Gastrocnemius medialis (tissue), 4 donors: Measurements from ENCODE around the gene PIGH. TPM values are rescaled to one million over a fixed set of nuclear protein-coding genes. Genes with fewer than 3 reads are reported as not detected.

Experiments used
- ATAC-seq, 2 donors: fragments of 150-250 bp; one replicate each; pipeline ENCODE4 v1.9.1; 2016
- DNase-seq, 2 donors: peaks; one replicate each; pipeline ENCODE4 v3.0.0-alpha.2; 2019
- H3K27ac ChIP-seq, 4 donors: fragments of 200-600 bp; sonication (generic); 1 replicate in 1 of 4; 2 replicates in 3 of 4; pipeline ENCODE4 v1.5.1; 2016 to 2018; ENCODE audit warnings: mild to moderate bottlenecking in 2 of 4, moderate library complexity in 1 of 4
- H3K27me3 ChIP-seq, 3 donors: fragments of 200-600 bp; sonication (generic) in 2 of 3; 1 replicate in 1 of 3; 2 replicates in 2 of 3; pipeline versions ENCODE4 v1.5.1 to v1.6.0; 2016 to 2019; ENCODE audit warnings: mild to moderate bottlenecking in 1 of 3, moderate library complexity in 1 of 3
- H3K36me3 ChIP-seq, 2 donors: fragments of 200-600 bp; sonication (generic) in 1 of 2; one replicate each; pipeline ENCODE4 v1.5.1; 2017 to 2018
- H3K4me1 ChIP-seq, 2 donors: fragments of 200-600 bp; sonication (generic) in 1 of 2; one replicate each; pipeline ENCODE4 v1.5.1; 2016 to 2017; ENCODE audit warnings: mild to moderate bottlenecking in 2 of 2
- H3K4me3 ChIP-seq, 4 donors: fragments of 200-600 bp; sonication (generic) in 3 of 4; 1 replicate in 1 of 4; 2 replicates in 3 of 4; pipeline ENCODE4 v1.5.1; 2016 to 2019; ENCODE audit warnings: mild to moderate bottlenecking in 2 of 4
- H3K9me3 ChIP-seq, 3 donors: fragments of 200-600 bp; sonication (generic) in 2 of 3; 1 replicate in 1 of 3; 2 replicates in 2 of 3; pipeline ENCODE4 v1.5.1; 2016 to 2019
- POLR2A ChIP-seq, 2 donors: fragments of 450-650 bp; IDR thresholded peaks; one replicate each; pipeline ENCODE4 v1.6.1; 2017; ENCODE audit warnings: antibody characterized with exemption in 2 of 2, mild to moderate bottlenecking in 2 of 2, moderate library complexity in 2 of 2
- in situ Hi-C, 4 donors: fragments of 200-750 bp; cut with MboI; loops; one replicate each; pipeline versions ENCODE4 v1.15.0 to v1.8.0; 2017; ENCODE audit warnings: low sequenced_read_pairs in 4 of 4
- intact Hi-C: fragments of 100-400 bp; cut with DNase I; formaldehyde crosslinking; loops from one replicate; pipeline ENCODE4 v1.15.1; 2023; ENCODE audit warnings: low total_unique reads
- total RNA-seq, 4 donors: library from RNA; depleted of rRNA; stranded (reverse); fragments of >200 nt; gene quantifications; one replicate each; pipeline versions ENCODE4 v1.1.0 to v1.2.3, GENCODE V29; 2016
- TF ChIP-seq, protein P1 (sequence below), 5 experiments: fragments of 450-650 bp in 3 of 5; fragments of 200-600 bp in 2 of 5; sonication (generic) in 2 of 5; IDR thresholded peaks in 4 of 5; conservative IDR thresholded peaks in 1 of 5; 1 replicate in 4 of 5; 2 replicates in 1 of 5; pipeline ENCODE4 v1.5.1; 2016 to 2019; ENCODE audit warnings: antibody characterized with exemption in 5 of 5, mild to moderate bottlenecking in 3 of 5, moderate library complexity in 3 of 5

Gene PIGH
- total RNA-seq, 4 donors from 2014 or later, result 27.8 to 48.5 (median 35.3) TPM

DNA sequence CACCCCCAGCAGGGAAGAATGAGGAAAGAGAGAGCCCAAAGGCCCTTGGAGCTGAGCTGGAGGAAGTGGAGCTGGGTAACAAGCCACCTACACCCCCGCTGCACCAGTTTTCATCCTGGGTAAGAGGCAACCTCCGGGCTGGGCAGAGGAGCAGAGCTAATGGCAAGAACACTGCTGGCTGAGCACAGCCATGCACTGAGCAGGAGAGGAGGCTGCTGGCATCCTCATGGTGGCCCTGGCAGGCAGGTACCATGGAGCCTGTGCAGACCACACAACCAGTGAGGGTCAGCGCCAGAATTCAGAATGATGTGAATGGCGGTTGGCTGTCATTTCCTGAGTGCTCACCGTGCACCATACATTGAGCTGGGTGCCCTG is 37.3 kb downstream of the PIGH start:
- no peak for DNase-seq
- intact Hi-C loops (no loop called here), in situ Hi-C loops (loop anchor here in 2 of 4 donors (10.0 kb wide), 1 partner anchor 138 kb away; no protein-coding TSS in a partner anchor)
- no peak overlapping the region for H3K4me3 ChIP-seq
- ATAC-seq, result no peak
- no peak overlapping the region for H3K27ac ChIP-seq
- H3K27me3 ChIP-seq, result no peaks in the 10 kb centered on the region
- H3K9me3 ChIP-seq, result no peaks in the 10 kb centered on the region
- no peaks in the 10 kb centered on the region for H3K36me3 ChIP-seq
- peaks cover 13 to 14% of the 10 kb centered on the region in 2 donors for H3K4me1 ChIP-seq
- no peak for TF ChIP-seq POLR2A (IDR thresholded peaks at IDR 0.05)
- TF ChIP-seq, protein P1, sequence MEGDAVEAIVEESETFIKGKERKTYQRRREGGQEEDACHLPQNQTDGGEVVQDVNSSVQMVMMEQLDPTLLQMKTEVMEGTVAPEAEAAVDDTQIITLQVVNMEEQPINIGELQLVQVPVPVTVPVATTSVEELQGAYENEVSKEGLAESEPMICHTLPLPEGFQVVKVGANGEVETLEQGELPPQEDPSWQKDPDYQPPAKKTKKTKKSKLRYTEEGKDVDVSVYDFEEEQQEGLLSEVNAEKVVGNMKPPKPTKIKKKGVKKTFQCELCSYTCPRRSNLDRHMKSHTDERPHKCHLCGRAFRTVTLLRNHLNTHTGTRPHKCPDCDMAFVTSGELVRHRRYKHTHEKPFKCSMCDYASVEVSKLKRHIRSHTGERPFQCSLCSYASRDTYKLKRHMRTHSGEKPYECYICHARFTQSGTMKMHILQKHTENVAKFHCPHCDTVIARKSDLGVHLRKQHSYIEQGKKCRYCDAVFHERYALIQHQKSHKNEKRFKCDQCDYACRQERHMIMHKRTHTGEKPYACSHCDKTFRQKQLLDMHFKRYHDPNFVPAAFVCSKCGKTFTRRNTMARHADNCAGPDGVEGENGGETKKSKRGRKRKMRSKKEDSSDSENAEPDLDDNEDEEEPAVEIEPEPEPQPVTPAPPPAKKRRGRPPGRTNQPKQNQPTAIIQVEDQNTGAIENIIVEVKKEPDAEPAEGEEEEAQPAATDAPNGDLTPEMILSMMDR (IDR thresholded peaks at IDR 0.05 in 4 of 5, conservative IDR thresholded peaks at IDR 0.05 in 1 of 5), result no peak

DNA sequence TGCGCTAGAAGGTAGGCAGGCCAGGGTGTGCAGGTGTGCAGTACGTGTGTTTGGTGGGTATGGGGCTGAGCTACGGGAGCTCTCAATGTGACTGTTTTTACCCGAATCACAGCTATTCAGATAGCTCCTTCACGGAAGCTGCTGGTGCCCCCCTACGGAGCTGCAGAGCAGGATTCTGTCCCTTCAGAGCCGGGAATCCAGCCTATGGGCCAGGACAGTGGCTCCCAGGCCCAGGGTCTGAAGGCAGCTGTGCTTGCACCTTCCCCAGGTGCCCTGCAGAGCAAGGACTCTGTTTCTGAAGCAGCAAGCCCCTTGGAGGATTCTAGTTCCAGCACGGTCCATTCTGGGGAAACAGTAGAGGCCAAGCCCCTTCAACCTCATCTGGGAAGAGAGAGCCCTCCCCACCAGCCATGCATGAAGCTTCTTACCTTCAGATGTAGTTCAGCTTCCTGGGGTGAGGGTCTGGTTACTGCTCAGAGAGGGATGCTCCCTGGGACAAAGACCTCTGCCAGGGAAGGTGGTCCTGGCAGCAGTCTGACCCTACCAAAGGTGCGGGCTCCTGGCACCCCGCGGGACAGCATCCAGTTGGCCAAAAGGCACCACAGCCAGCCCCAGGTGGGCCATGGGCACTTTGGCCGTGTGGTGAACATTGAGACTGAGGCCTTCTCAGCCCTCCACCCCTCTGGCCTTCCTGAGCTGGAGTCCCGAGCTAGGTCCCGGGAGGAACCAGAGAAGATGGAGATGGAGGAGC is 37.9 kb downstream of the PIGH start:
- ATAC-seq (no peak), DNase-seq (no peak)
- Histone ChIP-seq H3K9me3 (no peaks in the 10 kb centered on the region), H3K4me1 (peaks cover 15 to 20% of the 10 kb centered on the region in 2 donors), H3K27me3 (no peaks in the 10 kb centered on the region), H3K4me3 (no peak overlapping the region), H3K27ac (no peak overlapping the region), H3K36me3 (no peaks in the 10 kb centered on the region)
- intact Hi-C loops (no loop called here), in situ Hi-C loops (loop anchor here in 2 of 4 donors (10.0 kb wide), 1 partner anchor 137 kb away; no protein-coding TSS in a partner anchor)
- no peak for TF ChIP-seq POLR2A (IDR thresholded peaks at IDR 0.05)
- TF ChIP-seq, protein P1 (IDR thresholded peaks at IDR 0.05 in 4 of 5, conservative IDR thresholded peaks at IDR 0.05 in 1 of 5), result no peak

DNA sequence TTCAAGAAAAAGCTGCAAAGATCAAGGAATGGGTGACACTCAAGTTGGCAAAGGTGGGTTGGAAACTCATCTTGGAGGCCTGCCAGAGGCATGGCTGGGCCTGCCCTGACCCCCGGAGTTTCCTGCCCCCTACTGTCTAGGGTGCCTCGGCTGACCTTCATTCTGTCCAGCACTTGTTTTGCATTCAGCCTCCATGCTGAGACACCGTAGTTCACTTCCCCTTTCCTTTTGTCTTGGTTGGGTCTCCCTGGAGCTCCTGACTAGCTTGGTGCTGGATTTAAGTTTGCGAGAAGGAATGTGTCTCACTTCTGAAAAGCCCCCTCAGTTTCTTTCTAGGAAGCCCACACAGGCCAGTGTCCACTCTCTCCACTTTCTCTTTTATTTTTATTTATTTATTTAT is 40.4 kb downstream of the PIGH start:
- H3K36me3 ChIP-seq, result no peaks in the 10 kb centered on the region

DNA sequence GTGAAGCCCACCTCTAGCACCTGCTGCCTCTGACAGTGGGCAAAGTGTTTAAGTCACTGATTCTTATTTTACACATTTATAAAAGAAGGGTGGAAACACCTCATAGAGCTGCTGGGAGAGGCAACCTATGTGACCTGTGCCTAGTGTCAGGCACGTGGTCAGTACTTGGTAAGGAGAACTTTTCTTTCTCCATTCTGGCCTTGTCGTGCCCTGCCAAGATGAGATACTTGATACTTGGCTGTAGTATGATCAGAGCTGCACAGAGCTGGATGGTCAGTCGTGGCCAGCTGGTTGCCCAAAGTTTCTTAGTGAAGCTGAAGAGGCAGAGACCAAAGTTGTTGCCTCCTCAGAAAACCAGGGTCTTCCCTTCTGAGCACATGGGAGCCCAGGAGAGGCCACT is 42.4 kb downstream of the PIGH start:
- Histone ChIP-seq H3K4me3 (no peak overlapping the region), H3K4me1 (peaks cover 11 to 17% of the 10 kb centered on the region in 2 donors), H3K27me3 (no peaks in the 10 kb centered on the region), H3K36me3 (no peaks in the 10 kb centered on the region), H3K9me3 (no peaks in the 10 kb centered on the region), H3K27ac (peak overlapping the region in 3 of 4 donors; percentile 16 to 65 (median 27))
- DNase-seq (peak; percentile 61 to 75), ATAC-seq (peak; percentile 99)
- in situ Hi-C loops, result no loop called here
- intact Hi-C loops, result no loop called here
- TF ChIP-seq, protein P1 (IDR thresholded peaks at IDR 0.05 in 4 of 5, conservative IDR thresholded peaks at IDR 0.05 in 1 of 5), result no peak
- TF ChIP-seq POLR2A (IDR thresholded peaks at IDR 0.05), result no peak

More for the DNA sequence above, 40.4 kb downstream of the PIGH start:
- Histone ChIP-seq H3K4me1 (peaks cover 11 to 17% of the 10 kb centered on the region in 2 donors), H3K9me3 (no peaks in the 10 kb centered on the region), H3K27me3 (no peaks in the 10 kb centered on the region), H3K27ac (no peak overlapping the region), H3K4me3 (no peak overlapping the region)
- intact Hi-C loops, result no loop called here
- in situ Hi-C loops, result loop anchor here in 2 of 4 donors (10.0 kb wide), 1 partner anchor 135 kb away; no protein-coding TSS in a partner anchor
- no peak for TF ChIP-seq POLR2A (IDR thresholded peaks at IDR 0.05)
- TF ChIP-seq, protein P1 (IDR thresholded peaks at IDR 0.05 in 4 of 5, conservative IDR thresholded peaks at IDR 0.05 in 1 of 5), result no peak
- ATAC-seq, result no peak
- DNase-seq, result no peak
